HG02798 (cell line): ENCODE results near the gene MEI1.

Experiments
- ATAC-seq: cut with Tn5 transposase; IDR thresholded peaks from one replicate; pipeline ENCODE4 v1.9.1; 2021; ENCODE audit warnings: mild to moderate bottlenecking; ENCODE audit not compliant: unreplicated experiment, poor library complexity

MEI1 gene

DNA sequence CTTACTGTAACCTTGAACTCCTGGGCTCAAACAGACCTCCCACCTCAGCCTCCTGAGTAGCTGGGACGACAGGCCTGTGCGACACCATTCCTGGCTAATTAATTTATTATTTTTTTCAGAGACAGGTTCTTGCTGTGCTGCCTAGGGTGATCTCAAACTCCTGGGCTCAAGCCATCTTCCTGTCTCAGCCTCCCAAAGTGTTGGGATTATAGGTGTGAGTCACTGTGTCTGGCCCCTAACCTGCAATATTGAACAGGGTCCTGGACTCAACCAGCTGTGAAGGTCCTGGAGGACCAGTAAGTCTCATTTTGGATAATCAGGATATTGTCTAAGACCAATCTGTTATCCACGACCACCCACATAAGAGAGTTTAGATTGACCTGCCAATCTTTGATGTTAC, 116.4 kb downstream of the MEI1 start:
- ATAC-seq: no peak

- no peak for ATAC-seq
Observed at GRCh38 chr22:41816241-41816640, 116.9 kb downstream of the MEI1 start.

GRCh38 chr22:41816871-41817270, 117.6 kb downstream of the MEI1 start:
- no peak for ATAC-seq

DNA sequence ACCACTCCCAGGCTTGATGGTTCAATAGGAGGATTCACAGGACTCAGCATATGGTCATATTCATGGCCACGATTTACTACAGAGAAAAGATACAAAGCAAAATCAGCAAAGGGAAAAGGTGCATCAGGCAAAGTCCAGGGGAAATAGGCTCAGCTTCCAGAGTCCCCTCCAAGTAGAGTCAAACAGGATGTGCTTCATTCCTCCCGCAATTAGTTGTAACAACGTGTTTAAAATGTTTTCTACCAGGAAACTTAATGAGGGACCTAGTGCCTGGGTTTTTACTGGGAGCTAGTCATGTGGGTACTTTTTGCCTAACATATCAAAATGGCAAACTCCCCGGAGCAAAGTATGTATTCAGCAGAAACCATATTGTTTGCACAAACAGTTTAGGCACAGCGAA, 118.7 kb downstream of the MEI1 start:
- no peak for ATAC-seq

- ATAC-seq: no peak
Observed at GRCh38 chr22:41818596-41818995, 119.3 kb downstream of the MEI1 start.

DNA sequence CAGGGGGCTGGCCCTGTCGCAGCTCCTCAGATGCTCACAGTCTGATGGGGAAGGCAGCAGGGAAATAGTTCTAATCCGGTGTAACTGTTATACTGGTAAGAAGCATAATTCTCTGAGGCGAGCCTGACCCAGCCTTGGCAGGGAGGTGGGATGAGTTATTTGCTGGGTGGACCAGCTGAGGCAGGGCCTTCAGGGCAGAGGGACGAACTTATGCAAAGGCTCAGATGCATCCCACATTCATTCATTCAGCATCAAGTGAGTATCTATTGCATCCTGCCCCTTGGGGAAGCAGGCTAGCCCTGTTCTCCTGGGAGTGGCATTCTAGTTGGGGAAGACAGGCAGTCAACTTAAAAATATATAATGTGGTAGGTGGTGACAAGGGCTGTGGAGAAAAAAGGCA, 120.0 kb downstream of the MEI1 start:
- no peak for ATAC-seq

DNA sequence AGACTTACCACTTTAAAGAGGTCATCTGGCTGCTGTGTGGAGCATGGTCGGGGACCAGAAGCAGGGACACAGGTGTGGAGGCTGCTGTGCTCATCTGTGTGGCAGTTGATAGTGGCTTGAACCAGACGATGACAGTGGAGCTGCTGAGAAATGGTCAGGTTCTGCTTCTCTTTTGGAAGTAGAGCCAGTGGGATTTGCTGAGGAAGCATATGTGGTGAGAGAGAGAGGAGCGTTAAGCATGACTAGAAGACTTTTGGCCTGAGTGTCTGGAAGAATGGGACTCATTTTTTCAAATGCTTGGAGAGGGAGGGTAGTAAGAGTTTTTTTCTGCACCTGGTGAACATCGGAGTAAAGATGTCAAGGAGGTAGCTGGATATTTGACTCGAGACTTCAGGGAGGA, 121.1 kb downstream of the MEI1 start:
- no peak for ATAC-seq

DNA sequence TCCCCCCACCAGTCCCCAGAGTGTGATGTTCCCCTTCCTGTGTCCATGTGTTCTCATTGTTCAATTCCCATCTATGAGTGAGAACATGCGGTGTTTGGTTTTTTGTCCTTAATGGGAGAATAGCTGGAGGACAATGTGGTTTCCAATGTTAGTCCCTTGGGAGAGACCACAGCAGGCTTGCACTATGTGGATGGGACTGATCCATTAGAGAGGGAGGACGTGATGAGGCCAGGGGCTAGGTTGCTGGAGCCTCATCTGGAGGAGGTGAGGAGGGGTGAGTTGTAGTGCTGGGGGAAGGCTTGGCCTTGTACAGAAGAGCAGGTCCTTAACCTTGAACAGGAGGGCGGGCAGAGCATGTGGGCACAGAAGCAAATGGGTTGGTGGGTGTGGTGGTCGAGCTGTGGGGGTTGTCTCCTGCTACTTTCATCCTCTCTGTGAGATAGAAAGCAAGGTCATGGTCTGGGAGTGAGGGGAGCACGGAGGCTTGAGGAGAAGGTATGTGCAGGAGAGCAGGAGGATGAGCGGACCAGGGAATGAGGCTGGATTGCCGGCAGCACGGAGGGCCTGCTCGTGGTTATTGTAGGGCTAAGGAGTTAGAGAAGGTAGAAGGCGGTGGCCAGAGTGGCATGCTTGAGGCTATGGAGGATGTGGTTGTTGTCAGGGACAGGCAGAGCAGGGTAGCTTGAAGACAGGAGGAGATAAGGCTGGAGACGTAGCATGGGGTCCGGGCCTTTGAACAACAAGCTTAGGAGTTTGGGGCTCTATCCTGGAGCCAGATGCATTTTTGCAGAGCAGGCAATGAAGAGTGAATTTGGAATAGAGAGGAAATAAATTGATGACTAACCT, 122.4 kb downstream of the MEI1 start:
- ATAC-seq: no peak

DNA sequence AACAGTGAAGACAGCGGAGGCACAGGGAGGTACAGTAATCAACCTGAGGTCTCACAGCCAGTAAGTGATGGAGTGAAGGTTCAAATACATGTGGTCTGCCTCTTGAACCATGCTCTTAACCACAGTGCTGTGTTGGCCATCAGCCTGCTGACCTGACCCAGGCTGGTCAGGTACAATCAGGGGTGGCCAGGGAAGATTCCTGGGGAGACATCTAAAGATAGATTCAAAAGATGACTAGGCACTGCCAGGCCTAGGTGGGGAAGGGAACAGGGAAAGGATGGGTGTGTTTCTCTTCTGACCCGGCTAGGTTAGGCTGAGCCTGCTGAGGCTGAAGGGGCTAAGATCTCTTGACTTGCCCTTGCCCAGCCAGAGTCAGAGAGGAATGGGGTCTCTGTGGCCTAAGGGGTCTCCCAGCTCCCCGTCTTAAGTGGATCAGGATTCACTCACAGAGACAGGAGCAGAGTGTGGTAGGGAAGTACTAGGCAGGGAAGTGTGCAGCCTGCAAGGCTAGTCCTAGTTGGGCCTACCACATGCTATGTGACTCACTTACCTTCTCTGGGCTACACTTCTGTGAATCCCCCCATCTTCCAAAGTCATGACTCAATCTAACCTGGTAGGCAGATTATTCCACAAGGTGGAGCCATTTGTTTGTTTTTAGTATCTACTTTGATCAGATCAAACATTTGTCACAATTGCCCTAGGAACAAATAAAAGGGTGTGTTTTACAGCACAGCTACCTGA, 123.2 kb downstream of the MEI1 start:
- no peak for ATAC-seq

GRCh38 chr22:41823797-41824196, 124.5 kb downstream of the MEI1 start:
- no peak for ATAC-seq

GRCh38 chr22:41825376-41825775, 126.1 kb downstream of the MEI1 start:
- ATAC-seq: no peak

DNA sequence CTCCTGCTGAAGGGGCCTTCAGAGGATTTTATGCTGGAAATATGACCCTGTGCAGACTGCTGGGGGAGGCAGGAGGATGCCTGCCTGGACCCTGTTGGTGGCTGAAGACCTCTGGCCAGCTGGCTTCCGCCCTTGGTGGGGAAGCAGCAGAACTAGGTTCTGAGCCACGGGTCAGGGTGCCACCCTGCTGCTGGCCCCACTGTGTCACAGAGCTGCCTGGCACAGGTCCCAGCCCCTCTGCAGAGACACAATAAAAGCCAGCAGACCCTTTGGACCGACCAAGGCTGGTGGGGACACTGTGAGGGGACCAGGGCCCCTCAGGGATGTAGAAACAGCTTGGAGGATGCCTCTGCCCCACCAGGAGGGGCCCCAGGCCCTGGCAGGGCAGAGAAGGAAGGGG, 126.7 kb downstream of the MEI1 start:
- ATAC-seq: no peak

DNA sequence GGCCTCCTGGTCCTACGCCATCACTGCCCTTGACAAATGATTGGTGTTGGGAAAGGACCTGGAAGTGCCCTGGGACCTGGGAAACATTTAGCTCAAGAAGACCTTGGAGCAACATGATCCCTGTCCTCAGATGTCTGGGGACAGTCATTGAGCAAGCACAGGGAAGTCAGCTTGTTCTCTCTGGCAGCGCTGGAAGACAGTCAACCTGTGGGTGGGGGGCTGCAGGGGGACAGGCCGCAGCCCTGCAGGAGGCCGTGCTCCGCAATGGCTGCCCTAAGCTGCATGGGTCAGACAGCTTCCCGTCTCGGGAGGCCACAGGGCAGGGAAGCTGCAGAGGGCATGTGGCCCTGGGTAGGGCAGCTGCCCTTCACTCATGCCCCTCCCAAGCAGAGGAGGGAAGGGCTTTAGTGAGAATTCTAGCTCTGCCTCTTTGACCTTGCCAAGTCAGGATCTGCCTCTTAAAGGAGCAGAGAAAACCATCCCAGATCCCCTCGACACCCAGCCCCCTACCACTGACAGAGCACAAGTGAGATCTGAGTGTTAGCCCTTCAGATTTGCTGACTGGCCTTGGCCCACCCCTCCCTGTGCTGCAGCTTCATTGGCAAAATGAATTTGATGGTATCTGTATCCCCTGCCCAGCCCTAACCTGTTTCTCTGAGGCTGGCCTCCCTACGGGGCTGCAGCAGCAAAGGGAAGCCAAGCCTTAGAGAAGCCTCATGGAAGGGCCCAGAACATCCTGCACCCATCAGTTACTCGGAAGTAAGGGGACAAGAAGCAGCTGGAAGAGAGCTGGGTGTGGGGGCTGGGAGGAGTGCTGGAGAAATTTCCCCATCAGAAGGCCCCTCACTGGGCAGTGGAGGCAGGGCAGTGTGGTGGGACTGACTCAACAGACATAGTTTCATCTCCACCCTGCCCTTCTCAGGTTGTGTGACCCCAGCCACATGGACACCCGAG, 127.4 kb downstream of the MEI1 start:
- ATAC-seq: no peak

DNA sequence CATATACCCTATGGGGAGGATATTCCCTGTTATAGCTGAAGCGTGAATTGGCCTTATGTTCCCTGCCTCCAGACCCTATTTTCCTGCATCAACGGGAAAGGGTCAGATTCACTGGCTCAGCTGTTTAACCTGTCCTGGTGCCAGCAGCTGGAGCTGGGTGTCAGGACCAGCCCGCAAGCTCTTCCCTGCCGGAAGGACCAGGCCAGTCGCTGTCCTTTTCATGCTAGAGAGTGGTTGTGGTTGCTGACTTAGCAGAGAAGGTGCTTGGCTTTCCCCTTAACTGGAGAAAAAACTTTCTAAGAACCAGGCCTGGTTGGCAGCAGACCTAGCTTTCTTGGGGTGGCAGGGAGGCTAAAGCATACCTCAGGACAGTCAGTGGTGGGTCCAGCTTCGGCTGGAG, 128.4 kb downstream of the MEI1 start:
- ATAC-seq: no peak

DNA sequence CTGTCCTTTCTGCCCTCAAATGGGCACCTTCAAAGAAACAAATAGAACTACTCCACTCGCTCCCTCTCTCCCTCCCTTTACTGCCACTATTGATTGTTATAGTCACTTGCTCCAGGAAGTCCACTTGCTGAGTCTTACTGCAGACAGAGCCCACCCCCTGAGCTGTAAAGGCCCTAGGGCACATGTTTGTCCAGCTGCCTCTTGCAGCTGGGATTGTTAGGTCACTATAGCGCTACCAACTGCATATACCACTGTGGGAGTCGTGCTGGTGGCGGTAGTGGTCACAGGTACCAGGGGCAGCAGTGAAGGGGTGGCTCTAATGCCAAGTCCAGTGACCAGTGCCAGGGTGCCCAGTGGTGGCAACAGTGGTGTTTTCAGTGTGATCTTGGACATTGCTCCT, 129.2 kb downstream of the MEI1 start:
- no peak for ATAC-seq

GRCh38 chr22:41830174-41830573, 130.9 kb downstream of the MEI1 start:
- no peak for ATAC-seq

- no peak for ATAC-seq
Observed at GRCh38 chr22:41831383-41831782, 132.1 kb downstream of the MEI1 start.

DNA sequence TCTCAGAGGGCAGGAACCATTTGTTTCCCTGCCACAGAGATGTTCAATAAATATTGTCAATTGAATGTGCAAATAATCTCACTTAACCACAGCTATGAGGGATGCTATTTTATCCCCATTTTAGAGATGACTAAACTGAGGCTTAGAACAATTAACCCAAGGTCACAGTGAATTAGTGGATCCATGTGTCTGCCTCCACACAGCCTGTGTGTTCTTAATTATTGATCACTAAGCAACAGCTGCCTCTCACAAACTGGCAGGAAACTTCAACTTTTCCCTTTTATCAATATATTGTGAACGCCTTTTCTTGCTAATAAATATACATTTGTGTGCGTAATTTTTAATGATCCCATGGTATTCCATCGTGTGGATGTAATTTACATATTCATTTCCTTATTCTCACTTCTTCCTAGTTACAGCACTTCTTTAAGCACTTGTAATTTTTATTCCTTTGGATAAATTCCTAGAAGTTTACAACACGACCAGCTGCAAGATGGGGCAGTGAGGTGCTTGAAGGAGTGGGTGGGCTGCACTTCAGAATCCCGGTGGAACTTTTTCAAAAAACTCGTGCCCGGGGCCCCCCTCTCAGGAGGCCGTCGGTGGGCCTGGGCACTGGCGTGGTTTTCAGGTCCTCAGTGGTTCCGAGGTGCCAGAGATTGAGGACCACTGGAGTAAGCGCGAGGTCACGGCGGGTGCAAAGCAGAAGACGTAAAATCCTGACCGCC, 132.7 kb downstream of the MEI1 start:
- ATAC-seq: no peak

DNA sequence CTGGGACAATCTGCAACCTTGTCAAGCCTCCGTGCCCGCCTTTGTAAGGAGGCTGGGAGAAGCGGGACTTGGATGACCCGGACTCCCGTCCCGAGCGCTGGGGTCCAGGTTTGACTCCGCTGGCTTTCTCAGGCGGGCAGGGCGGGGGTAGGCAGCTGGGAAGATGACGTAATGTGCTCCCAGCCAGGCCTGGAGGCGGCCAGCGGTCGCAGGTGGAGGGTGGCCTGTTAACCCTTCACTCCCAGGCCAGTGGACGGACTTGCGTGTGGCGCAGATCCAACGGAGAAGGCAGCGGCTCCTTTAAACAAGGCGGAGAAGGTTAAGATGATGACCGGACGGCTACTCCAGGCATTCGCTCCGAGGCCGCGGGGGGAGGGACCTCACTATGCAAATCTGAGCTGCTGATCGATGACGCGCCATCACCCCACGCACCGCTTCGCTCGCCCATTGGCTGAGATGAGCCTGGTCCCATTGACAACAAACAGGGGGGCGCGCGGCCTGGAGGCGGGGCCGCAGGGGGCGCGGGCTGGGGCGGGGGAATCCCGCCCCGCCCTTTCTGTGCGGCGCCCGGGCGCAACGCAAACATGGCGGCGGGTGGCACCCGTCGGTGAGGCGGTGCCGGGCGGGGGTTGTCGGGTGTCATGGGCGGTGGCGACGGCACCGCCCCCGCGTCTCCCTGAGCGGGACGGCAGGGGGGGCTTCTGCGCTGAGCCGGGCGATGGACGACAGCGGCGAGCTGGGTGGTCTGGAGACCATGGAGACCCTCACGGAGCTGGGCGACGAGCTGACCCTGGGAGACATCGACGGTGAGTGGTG, 133.5 kb downstream of the MEI1 start, which contains the start of gene SREBF2:
TSS of gene SREBF2 (plus strand) at position 553 of the 816 bp plus-strand sequence. CDS start at position 719, 166 bp downstream.
- ATAC-seq: peak; percentile 87
